Measurements from ENCODE around the gene RBP7.
"Not testable (repeated sequence)": the region's sequence is repeated elsewhere in the genome, so short reads cannot be mapped to it uniquely, and the experiment has no call there.

The RBP7 gene

DNA sequence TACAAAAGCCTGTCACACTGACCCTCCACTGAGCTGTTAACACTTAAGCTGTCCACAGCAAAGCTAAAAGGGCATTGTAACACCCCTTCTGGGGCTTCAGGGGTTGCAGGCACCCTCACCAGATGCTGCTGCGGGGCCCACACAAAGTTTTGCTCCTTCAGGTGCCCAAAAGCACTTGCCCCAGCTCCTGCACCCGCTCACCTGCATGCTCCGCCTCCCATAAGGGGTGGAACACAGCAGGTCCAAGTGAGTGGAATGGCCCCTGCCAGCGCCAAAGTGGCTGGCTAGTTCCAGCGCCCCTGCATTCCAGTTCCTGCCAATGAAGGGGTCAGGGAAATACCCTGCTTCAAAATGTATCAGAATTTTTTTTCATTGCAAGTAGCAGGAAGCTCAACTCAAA, 7.3 kb upstream of the RBP7 start:
- DNase-seq (ENCODE audit: low read depth): no peak
- TF ChIP-seq, protein P1, sequence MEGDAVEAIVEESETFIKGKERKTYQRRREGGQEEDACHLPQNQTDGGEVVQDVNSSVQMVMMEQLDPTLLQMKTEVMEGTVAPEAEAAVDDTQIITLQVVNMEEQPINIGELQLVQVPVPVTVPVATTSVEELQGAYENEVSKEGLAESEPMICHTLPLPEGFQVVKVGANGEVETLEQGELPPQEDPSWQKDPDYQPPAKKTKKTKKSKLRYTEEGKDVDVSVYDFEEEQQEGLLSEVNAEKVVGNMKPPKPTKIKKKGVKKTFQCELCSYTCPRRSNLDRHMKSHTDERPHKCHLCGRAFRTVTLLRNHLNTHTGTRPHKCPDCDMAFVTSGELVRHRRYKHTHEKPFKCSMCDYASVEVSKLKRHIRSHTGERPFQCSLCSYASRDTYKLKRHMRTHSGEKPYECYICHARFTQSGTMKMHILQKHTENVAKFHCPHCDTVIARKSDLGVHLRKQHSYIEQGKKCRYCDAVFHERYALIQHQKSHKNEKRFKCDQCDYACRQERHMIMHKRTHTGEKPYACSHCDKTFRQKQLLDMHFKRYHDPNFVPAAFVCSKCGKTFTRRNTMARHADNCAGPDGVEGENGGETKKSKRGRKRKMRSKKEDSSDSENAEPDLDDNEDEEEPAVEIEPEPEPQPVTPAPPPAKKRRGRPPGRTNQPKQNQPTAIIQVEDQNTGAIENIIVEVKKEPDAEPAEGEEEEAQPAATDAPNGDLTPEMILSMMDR (IDR thresholded peaks at IDR 0.05; ENCODE audit: control insufficient read depth, extremely low read depth, insufficient read depth): no peak
- H3K4me3 ChIP-seq (ENCODE audit: low read depth, low read length): no peak overlapping the region

DNA sequence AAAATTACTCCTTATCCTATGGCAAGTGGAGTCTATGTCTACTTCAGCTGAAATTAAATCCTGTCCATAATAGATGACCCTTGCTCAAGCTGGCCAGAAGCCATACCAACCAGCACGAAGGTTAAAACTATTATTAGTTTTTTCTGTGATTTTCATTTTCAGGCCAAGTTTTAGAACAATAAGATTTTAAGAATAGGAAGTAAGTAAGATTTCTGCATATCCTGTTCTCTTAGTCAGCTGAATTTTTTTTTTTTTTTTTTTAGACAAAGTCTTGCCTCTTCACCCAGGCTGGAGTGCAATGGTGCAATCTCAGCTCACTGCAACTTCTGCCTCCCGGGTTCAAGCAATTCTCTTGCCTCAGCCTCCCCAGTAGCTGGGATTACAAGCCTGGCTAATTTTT, 6.1 kb upstream of the RBP7 start:
- no peak for DNase-seq (ENCODE audit: low read depth)

DNA sequence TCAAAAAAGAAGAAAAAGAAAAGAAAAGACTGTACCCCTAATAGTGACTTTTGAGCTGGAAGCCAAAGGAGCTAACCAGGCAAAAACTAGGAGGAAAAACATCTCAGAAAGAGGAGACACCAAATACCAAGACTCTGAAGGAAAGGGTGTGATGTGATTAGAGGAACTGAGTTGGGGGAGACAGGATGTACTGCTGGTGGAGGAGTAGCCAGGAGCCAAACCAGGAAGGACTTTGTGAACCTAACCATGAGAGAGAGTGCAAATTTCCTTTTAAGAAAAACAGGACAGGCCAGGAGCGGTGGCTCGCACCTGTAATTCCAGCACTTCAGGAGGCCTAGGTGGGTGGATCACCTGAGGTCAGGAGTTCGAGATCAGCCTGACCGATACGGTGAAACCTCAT, 4.1 kb upstream of the RBP7 start:
- DNase-seq (ENCODE audit: low read depth): no peak

More for the DNA sequence above, 6.1 kb upstream of the RBP7 start:
- TF ChIP-seq, protein P1 (IDR thresholded peaks at IDR 0.05; ENCODE audit: control insufficient read depth, extremely low read depth, insufficient read depth): no peak
- no peak overlapping the region for H3K4me3 ChIP-seq (ENCODE audit: low read depth, low read length)

DNA sequence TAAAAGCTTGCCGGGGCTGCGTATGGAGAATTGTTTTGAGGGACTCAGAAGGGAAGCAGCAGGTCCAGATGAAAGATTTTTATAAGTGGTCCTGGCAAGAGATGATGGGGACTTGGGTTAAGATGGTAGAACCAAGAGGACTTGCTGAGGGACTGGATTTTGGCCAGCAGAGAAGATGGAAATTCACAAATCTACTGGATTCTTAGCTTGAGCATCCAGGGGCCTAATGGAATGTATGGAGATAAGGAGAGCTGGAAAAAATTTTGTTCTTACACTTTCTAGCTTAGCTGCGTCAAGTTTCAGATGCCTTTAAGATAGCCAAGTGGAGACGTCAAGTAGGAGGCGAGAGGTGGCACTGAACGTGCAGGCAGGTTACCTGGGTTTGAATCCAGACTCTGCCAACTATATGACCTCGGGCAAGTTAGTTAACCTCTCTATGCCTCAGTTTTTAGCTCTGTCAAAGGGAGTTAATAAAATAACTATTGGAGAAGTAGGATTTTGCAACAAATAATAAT, 3.4 kb upstream of the RBP7 start:
- TF ChIP-seq, protein P1 (IDR thresholded peaks at IDR 0.05; ENCODE audit: control insufficient read depth, extremely low read depth, insufficient read depth): no peak
- DNase-seq (ENCODE audit: low read depth): no peak
- no peak overlapping the region for H3K4me3 ChIP-seq (ENCODE audit: low read depth, low read length)

More for the DNA sequence above, 4.1 kb upstream of the RBP7 start:
- TF ChIP-seq, protein P1 (IDR thresholded peaks at IDR 0.05; ENCODE audit: control insufficient read depth, extremely low read depth, insufficient read depth): no peak
- no peak overlapping the region for H3K4me3 ChIP-seq (ENCODE audit: low read depth, low read length)

GRCh38 chr1:10001016-10001665, 4.1 kb downstream of the RBP7 start:
- no peak overlapping the region for H3K4me3 ChIP-seq (ENCODE audit: low read depth, low read length)

DNA sequence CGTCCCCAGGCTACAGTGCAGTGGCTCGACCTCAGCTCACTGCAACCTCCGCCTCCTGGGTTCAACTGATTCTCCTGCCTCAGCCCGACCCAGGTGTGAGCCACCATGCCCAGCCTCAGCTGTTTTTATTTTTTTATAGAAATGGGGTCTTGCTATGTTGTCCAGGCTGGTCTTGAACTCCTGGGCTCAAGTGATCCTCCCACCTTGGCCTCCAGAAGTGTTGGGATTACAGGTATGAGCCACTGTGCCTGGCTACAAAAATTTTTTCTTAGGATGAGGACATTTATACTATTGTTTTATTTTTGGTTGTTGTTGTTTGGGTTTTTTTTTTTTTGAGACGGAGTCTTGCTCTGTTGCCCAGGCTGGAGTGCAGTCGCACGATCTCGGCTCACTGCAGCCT, 8.2 kb downstream of the RBP7 start:
- not testable (repeated sequence) for H3K4me3 ChIP-seq (ENCODE audit: low read depth, low read length); DNase-seq (ENCODE audit: low read depth)

More at GRCh38 chr1:10001016-10001665, 4.1 kb downstream of the RBP7 start:
- no peak for DNase-seq (ENCODE audit: low read depth)
- TF ChIP-seq, protein P1 (IDR thresholded peaks at IDR 0.05; ENCODE audit: control insufficient read depth, extremely low read depth, insufficient read depth): no peak

DNA sequence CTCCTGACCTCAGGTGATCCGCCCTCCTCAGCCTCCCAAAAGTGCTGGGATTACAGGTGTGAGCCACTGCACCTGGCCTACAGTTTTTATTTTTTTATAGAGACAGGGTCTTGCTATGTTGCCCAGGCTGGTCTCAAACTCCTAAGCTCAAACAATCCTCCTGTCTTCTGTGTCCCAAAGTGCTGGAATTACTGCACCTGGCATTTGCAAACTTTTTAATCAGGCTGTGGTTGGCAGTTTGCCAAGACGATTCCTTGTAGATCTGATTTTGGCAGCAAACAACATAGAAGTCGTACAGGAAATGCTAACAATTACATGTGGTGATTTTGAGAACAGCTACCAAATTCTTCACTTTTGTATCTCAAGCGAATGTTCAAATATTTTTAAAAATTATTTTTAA, 10.1 kb downstream of the RBP7 start:
- TF ChIP-seq, protein P1 (IDR thresholded peaks at IDR 0.05; ENCODE audit: control insufficient read depth, extremely low read depth, insufficient read depth): no peak
- no peak overlapping the region for H3K4me3 ChIP-seq (ENCODE audit: low read depth, low read length)
- peak; percentile 63 for DNase-seq (ENCODE audit: low read depth)
